ENCODE data around the gene SLC4A8.

DNA sequence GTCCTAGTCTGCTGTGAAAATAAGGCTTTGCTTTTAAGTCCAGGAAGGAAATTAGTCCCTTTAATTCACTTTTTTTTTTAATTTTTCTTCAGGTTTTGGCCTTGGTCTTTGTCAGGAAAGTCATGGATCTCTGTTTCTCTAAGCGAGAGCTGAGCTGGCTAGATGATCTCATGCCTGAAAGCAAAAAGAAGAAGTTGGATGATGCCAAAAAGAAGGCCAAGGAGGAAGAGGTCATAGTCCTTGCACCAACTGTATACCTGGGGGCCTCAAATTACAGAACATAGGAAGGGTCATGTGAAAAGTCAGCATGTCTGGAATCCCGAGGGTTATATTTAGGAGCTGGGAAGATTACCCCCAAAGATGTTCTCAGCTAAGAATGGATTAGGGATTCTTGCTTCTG is 72.3 kb downstream of the SLC4A8 start:
- TF ChIP-seq, protein P1, sequence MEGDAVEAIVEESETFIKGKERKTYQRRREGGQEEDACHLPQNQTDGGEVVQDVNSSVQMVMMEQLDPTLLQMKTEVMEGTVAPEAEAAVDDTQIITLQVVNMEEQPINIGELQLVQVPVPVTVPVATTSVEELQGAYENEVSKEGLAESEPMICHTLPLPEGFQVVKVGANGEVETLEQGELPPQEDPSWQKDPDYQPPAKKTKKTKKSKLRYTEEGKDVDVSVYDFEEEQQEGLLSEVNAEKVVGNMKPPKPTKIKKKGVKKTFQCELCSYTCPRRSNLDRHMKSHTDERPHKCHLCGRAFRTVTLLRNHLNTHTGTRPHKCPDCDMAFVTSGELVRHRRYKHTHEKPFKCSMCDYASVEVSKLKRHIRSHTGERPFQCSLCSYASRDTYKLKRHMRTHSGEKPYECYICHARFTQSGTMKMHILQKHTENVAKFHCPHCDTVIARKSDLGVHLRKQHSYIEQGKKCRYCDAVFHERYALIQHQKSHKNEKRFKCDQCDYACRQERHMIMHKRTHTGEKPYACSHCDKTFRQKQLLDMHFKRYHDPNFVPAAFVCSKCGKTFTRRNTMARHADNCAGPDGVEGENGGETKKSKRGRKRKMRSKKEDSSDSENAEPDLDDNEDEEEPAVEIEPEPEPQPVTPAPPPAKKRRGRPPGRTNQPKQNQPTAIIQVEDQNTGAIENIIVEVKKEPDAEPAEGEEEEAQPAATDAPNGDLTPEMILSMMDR (conservative IDR thresholded peaks at IDR 0.05; ENCODE audit: low read depth, low read length), result no peak
- TF ChIP-seq EZH2 (IDR thresholded peaks at IDR 0.05; ENCODE audit: low read length, unreplicated experiment), result no peak
